HAP-1 (cell line): Measurements from ENCODE around the gene CPNE6.
"Not testable (repeated sequence)": the region's sequence is repeated elsewhere in the genome, so short reads cannot be mapped to it uniquely, and the experiment has no call there.

Experiments used
- DNase-seq, 2 experiments: peaks; one replicate each; pipeline ENCODE4 v3.0.0-alpha.2; 2016 to 2020; ENCODE audit warnings: low spot score in 2 of 2
- H3K27me3 ChIP-seq: fragments of 250-450 bp; sonication (Bioruptor Pico); 2 replicates; pipeline ENCODE4 v1.5.1; 2020; ENCODE audit warnings: low read depth, mild to moderate bottlenecking, moderate library complexity
- H3K36me3 ChIP-seq: fragments of 250-450 bp; sonication (Bioruptor Pico); replicated peaks from 2 replicates; pipeline ENCODE4 v1.5.1; 2020; ENCODE audit warnings: mild to moderate bottlenecking
- H3K4me1 ChIP-seq: fragments of 250-450 bp; sonication (Bioruptor Pico); 2 replicates; pipeline ENCODE4 v1.5.1; 2020; ENCODE audit warnings: mild to moderate bottlenecking
- H3K4me3 ChIP-seq: fragments of 250-450 bp; sonication (Bioruptor Pico); 2 replicates; pipeline ENCODE4 v1.5.1; 2020; ENCODE audit warnings: mild to moderate bottlenecking, moderate library complexity
- H3K9me3 ChIP-seq: fragments of 250-450 bp; sonication (Bioruptor Pico); 2 replicates; pipeline ENCODE4 v1.5.1; 2020; ENCODE audit warnings: mild to moderate bottlenecking, moderate library complexity
- in situ Hi-C: fragments of 300-500 bp; cut with MboI; formaldehyde crosslinking; loops from 3 replicates; pipeline ENCODE4 v1.14.3; 2020; ENCODE audit warnings: low sequenced_read_pairs, inconsistent platforms, mixed read lengths

Gene CPNE6

GRCh38 chr14:24103451-24103850 lies 32.1 kb downstream of the CPNE6 start:
- Histone ChIP-seq H3K36me3 (peaks cover 57% of the 10 kb centered on the region), H3K4me1 (no peaks in the 10 kb centered on the region), H3K27me3 (no peaks in the 10 kb centered on the region), H3K4me3 (no peak overlapping the region), H3K9me3 (no peaks in the 10 kb centered on the region)
- in situ Hi-C loops, result no loop called here
- DNase-seq, result no peak

GRCh38 chr14:24105609-24106239 lies 34.4 kb downstream of the CPNE6 start:
- H3K4me1 ChIP-seq, DNase-seq, in situ Hi-C loops, H3K27me3 ChIP-seq, H3K9me3 ChIP-seq, H3K4me3 ChIP-seq: not testable (repeated sequence)
- H3K36me3 ChIP-seq, result peaks cover 34% of the 10 kb centered on the region

- peaks cover 23% of the 10 kb centered on the region for H3K36me3 ChIP-seq
- H3K4me1 ChIP-seq, result no peaks in the 10 kb centered on the region
- H3K9me3 ChIP-seq, result no peaks in the 10 kb centered on the region
- no peak overlapping the region for H3K4me3 ChIP-seq
- no peak for DNase-seq
- H3K27me3 ChIP-seq, result no peaks in the 10 kb centered on the region
- in situ Hi-C loops, result no loop called here
These were observed 35.4 kb downstream of the CPNE6 start for GRCh38 chr14:24106672-24107271.

GRCh38 chr14:24108336-24108874 lies 37.0 kb downstream of the CPNE6 start:
- no peak for DNase-seq
- in situ Hi-C loops, result no loop called here
- H3K4me3 ChIP-seq, result no peak overlapping the region
- H3K4me1 ChIP-seq, result no peaks in the 10 kb centered on the region
- H3K36me3 ChIP-seq, result peaks cover 12% of the 10 kb centered on the region
- H3K9me3 ChIP-seq, result no peaks in the 10 kb centered on the region
- H3K27me3 ChIP-seq, result no peaks in the 10 kb centered on the region

GRCh38 chr14:24110060-24110459 lies 38.7 kb downstream of the CPNE6 start:
- in situ Hi-C loops, result no loop called here
- no peak for DNase-seq

GRCh38 chr14:24110523-24110922 lies 39.2 kb downstream of the CPNE6 start:
- H3K9me3 ChIP-seq, result no peaks in the 10 kb centered on the region
- no peaks in the 10 kb centered on the region for H3K36me3 ChIP-seq
- H3K27me3 ChIP-seq, result no peaks in the 10 kb centered on the region
- in situ Hi-C loops, result no loop called here
- no peak overlapping the region for H3K4me3 ChIP-seq
- peaks cover under 1% of the 10 kb centered on the region for H3K4me1 ChIP-seq
- DNase-seq, result no peak

More at GRCh38 chr14:24110060-24110459, 38.7 kb downstream of the CPNE6 start:
- no peaks in the 10 kb centered on the region for H3K27me3 ChIP-seq
- no peaks in the 10 kb centered on the region for H3K4me1 ChIP-seq
- no peaks in the 10 kb centered on the region for H3K9me3 ChIP-seq
- no peak overlapping the region for H3K4me3 ChIP-seq
- 0 out of 2 replicates have a peak, but pooled peaks cover 3% of the 10 kb centered on the region for H3K36me3 ChIP-seq

- H3K4me1 ChIP-seq, result peaks cover 10% of the 10 kb centered on the region
- H3K9me3 ChIP-seq, result no peaks in the 10 kb centered on the region
- in situ Hi-C loops, result no loop called here
- peaks cover 13% of the 10 kb centered on the region for H3K36me3 ChIP-seq
- no peaks in the 10 kb centered on the region for H3K27me3 ChIP-seq
- peak overlapping the region; percentile 91 for H3K4me3 ChIP-seq
- no peak for DNase-seq
These were observed 42.0 kb downstream of the CPNE6 start for GRCh38 chr14:24113379-24113800.

GRCh38 chr14:24113801-24114531 lies 42.6 kb downstream of the CPNE6 start:
- in situ Hi-C loops, result no loop called here
- no peaks in the 10 kb centered on the region for H3K9me3 ChIP-seq
- peaks cover 10% of the 10 kb centered on the region for H3K4me1 ChIP-seq
- H3K36me3 ChIP-seq, result peaks cover 18% of the 10 kb centered on the region
- no peaks in the 10 kb centered on the region for H3K27me3 ChIP-seq
- DNase-seq, result peak; percentile 93
- H3K4me3 ChIP-seq, result peak overlapping the region; percentile 91

- H3K27me3 ChIP-seq, result no peaks in the 10 kb centered on the region
- in situ Hi-C loops, result no loop called here
- H3K4me3 ChIP-seq, result peak within 1 kb of the TSS; percentile 91
- DNase-seq, result peak; percentile 99
- peaks cover 10% of the 10 kb centered on the region for H3K4me1 ChIP-seq
- H3K36me3 ChIP-seq, result peaks cover 26% of the 10 kb centered on the region
- H3K9me3 ChIP-seq, result no peaks in the 10 kb centered on the region
These were observed 43.4 kb downstream of the CPNE6 start, which contains the start of the genes DCAF11 and NRL for GRCh38 chr14:24114532-24115421. TSS of gene DCAF11 (plus strand) at chr14:24114777. CDS start at chr14:24115595, 818 bp downstream. TSS of gene NRL (minus strand) at chr14:24114949. CDS start at chr14:24082848, 32,101 bp downstream.

- in situ Hi-C loops, result no loop called here
- no peak for DNase-seq
- no peaks in the 10 kb centered on the region for H3K27me3 ChIP-seq
- H3K36me3 ChIP-seq, result peaks cover 33% of the 10 kb centered on the region
- H3K4me1 ChIP-seq, result peaks cover 10% of the 10 kb centered on the region
- H3K4me3 ChIP-seq, result peak overlapping the region; percentile 91
- H3K9me3 ChIP-seq, result no peaks in the 10 kb centered on the region
These were observed 44.2 kb downstream of the CPNE6 start for GRCh38 chr14:24115422-24116127.

GRCh38 chr14:24116128-24116814 lies 44.9 kb downstream of the CPNE6 start:
- Histone ChIP-seq H3K27me3 (no peaks in the 10 kb centered on the region), H3K4me3 (peak overlapping the region; percentile 91; the same call in 1 of the 2 replicates), H3K4me1 (peaks cover 10% of the 10 kb centered on the region), H3K9me3 (no peaks in the 10 kb centered on the region), H3K36me3 (peaks cover 40% of the 10 kb centered on the region)
- in situ Hi-C loops, result no loop called here
- DNase-seq, result no peak

GRCh38 chr14:24117179-24117578 lies 45.8 kb downstream of the CPNE6 start:
- Histone ChIP-seq H3K4me1 (peaks cover 10% of the 10 kb centered on the region), H3K27me3 (no peaks in the 10 kb centered on the region), H3K36me3 (peaks cover 44% of the 10 kb centered on the region), H3K4me3 (no peak overlapping the region), H3K9me3 (no peaks in the 10 kb centered on the region)
- in situ Hi-C loops, result no loop called here
- DNase-seq, result no peak
